T-cell (primary cell): ENCODE measurements around the gene SCO2. TPM values are rescaled to one million over a fixed set of nuclear protein-coding genes. Genes with fewer than 3 reads are reported as not detected.

Experiments
- ATAC-seq, 4 experiments: fragments of 200-7000 bp in 3 of 4; fragments of 150-1000 bp in 1 of 4; cut with Tn5 transposase; replicated peaks in 1 of 4; 1 replicate in 3 of 4; 2 replicates in 1 of 4; pipeline ENCODE4 v1.10.0; 2021; ENCODE audit warnings: moderate library complexity in 3 of 4, mild to moderate bottlenecking in 2 of 4, moderate number of reproducible peaks in 1 of 4
- CTCF ChIA-PET, 2 donors: fragments of 300-600 bp; sonication (Branson Sonifier 250); formaldehyde crosslinking; loops; one replicate each; lab custom pipeline; 2022; ENCODE audit warnings: antibody characterized with exemption in 2 of 2; lab: Charles Lee
- POLR2A ChIA-PET, 2 donors: fragments of 300-600 bp; sonication (Branson Sonifier 250); formaldehyde crosslinking; loops; one replicate each; lab custom pipeline; 2022; ENCODE audit warnings: antibody characterized with exemption in 2 of 2; lab: Charles Lee
- DNase-seq, 35 experiments: peaks; one replicate each; pipeline versions ENCODE4 v3.0.0 to v3.0.0-alpha.2; 2013 to 2023
- H3K27ac ChIP-seq: one replicate; pipeline ENCODE4 v1.5.1; 2013; ENCODE audit warnings: low read length
- H3K27me3 ChIP-seq, 2 experiments: replicated peaks in 1 of 2; 1 replicate in 1 of 2; 2 replicates in 1 of 2; pipeline versions ENCODE4 v1.6.1 to v1.7.0; 2013; ENCODE audit warnings: low read length in 1 of 2, mixed read lengths in 1 of 2; ENCODE audit not compliant: control insufficient read depth in 2 of 2, insufficient read depth in 2 of 2; ENCODE audit errors: extremely low read depth in 1 of 2
- H3K36me3 ChIP-seq, 2 donors: 1 replicate in 1 of 2; 2 replicates in 1 of 2; pipeline versions ENCODE4 v1.6.1 to v1.7.0; 2013; ENCODE audit warnings: low read length in 1 of 2; ENCODE audit not compliant: control insufficient read depth in 2 of 2, insufficient read depth in 1 of 2; ENCODE audit errors: extremely low read depth in 1 of 2
- H3K4me1 ChIP-seq, 2 experiments: 1 replicate in 1 of 2; 2 replicates in 1 of 2; pipeline versions ENCODE4 v1.6.1 to v1.7.0; 2013; ENCODE audit warnings: low read length in 2 of 2, mixed read lengths in 1 of 2; ENCODE audit not compliant: insufficient read depth in 2 of 2, control insufficient read depth in 1 of 2; ENCODE audit errors: extremely low read depth in 1 of 2
- H3K4me3 ChIP-seq, 2 donors: 1 replicate in 1 of 2; 2 replicates in 1 of 2; pipeline versions ENCODE4 v1.5.1 to v1.7.0; 2013; ENCODE audit warnings: mild to moderate bottlenecking in 2 of 2, low read length in 1 of 2, moderate library complexity in 1 of 2; ENCODE audit not compliant: control insufficient read depth in 1 of 2; ENCODE audit errors: extremely low read depth in 1 of 2
- H3K9me3 ChIP-seq: 2 replicates; pipeline ENCODE4 v1.7.0; 2013
- H3K27ac Mint-ChIP-seq, 2 donors: one replicate each; pipeline ENCODE4 v1.8.0; 2020 to 2021; ENCODE audit warnings: mild to moderate bottlenecking in 2 of 2, mixed read lengths in 2 of 2
- H3K27me3 Mint-ChIP-seq, 2 donors: one replicate each; pipeline ENCODE4 v1.8.0; 2021 to 2022; ENCODE audit warnings: mixed read lengths in 2 of 2
- H3K36me3 Mint-ChIP-seq: one replicate; pipeline ENCODE4 v1.8.0; 2021; ENCODE audit warnings: mixed read lengths
- H3K4me1 Mint-ChIP-seq, 3 donors: one replicate each; pipeline ENCODE4 v1.8.0; 2020 to 2022; ENCODE audit warnings: mixed read lengths in 3 of 3, mild to moderate bottlenecking in 1 of 3
- H3K4me3 Mint-ChIP-seq, 3 donors: one replicate each; pipeline ENCODE4 v1.8.0; 2020 to 2022; ENCODE audit warnings: mild to moderate bottlenecking in 3 of 3, mixed read lengths in 3 of 3, moderate library complexity in 3 of 3
- H3K9me3 Mint-ChIP-seq, 3 donors: one replicate each; pipeline ENCODE4 v1.8.0; 2020 to 2022; ENCODE audit warnings: mixed read lengths in 3 of 3
- WGBS: methylation state at CpG from one replicate; pipeline ENCODE4 v1.1.5; 2013; ENCODE audit warnings: missing lambda C conversion rate; ENCODE audit not compliant: insufficient coverage; 5-methylcytosine and 5-hydroxymethylcytosine counted together
- total RNA-seq, 35 experiments: library from RNA in 6 of 35; stranded (reverse) in 6 of 35; fragments of 120-200 nt in 1 of 35; gene quantifications; one replicate each; pipeline versions ENCODE4 v1.2.1 to v1.2.4 and lab custom pipeline; 2013 to 2026

SCO2 gene
- total RNA-seq, 5 donors from 2014 or later (not counting 1 experiment from before 2014, with no cell fraction given) = 3.3 to 5.6 (median 4.0) TPM

- Mint-ChIP-seq H3K9me3 (no peaks in the 10 kb centered on the region), H3K4me3 (no peak overlapping the region), H3K4me1 (no peaks in the 10 kb centered on the region), H3K36me3 (peaks cover 30% of the 10 kb centered on the region), H3K27me3 (no peaks in the 10 kb centered on the region), H3K27ac (no peak overlapping the region)
- no peaks in the 10 kb centered on the region for H3K4me1 ChIP-seq
- 95% methylated on average over 11 of the region's 12 CpGs for WGBS
- H3K4me3 ChIP-seq = no peak overlapping the region
- peaks cover 21 to 42% of the 10 kb centered on the region in 2 donors for H3K36me3 ChIP-seq
- ChIA-PET CTCF (interaction anchor here in 1 of 2 donors (0.6 kb wide), 1 partner anchor 17 kb away, joined by 3 read pairs; no protein-coding TSS in a partner anchor), POLR2A (no interaction called here)
- no peaks in the 10 kb centered on the region for H3K9me3 ChIP-seq
- H3K27ac ChIP-seq = no peak overlapping the region
- DNase-seq (no peak), ATAC-seq (no peak)
- no peaks in the 10 kb centered on the region for H3K27me3 ChIP-seq
Observed at GRCh38 chr22:50570861-50571260, 45.5 kb upstream of the SCO2 start.

DNA sequence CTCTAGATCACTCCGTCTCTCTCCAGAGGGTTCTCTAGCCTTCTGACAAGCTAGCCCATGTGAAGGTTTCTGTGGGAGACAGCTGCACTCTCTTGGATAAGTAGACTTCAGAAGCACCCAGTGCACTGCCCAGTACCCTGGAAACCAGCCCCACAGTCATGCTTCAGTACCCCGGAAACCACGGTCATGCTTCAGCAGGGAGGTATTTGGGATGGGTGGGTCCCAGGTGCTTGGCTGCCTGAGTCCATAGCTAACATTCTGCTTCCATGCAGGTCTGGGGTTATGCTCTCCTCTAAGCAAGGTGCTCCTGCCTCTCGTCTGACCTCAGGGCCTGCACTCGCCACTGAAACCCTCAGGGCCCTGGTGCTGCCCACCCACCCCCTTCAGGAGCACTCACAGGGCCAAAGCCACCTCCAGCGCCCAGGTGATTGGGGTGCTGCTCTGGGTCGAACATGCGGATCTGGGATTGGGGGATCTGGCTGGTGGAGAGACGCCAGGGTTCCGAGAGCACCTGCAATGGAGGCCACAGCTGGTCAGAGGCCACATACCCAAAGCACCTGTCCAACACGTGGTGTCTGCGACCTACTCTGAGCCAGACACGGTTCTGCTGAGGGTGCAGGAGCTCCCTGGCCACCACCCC lies 44.6 kb upstream of the SCO2 start:
- Mint-ChIP-seq H3K27ac (no peak overlapping the region), H3K27me3 (no peaks in the 10 kb centered on the region), H3K36me3 (peaks cover 27% of the 10 kb centered on the region), H3K9me3 (no peaks in the 10 kb centered on the region), H3K4me1 (no peaks in the 10 kb centered on the region), H3K4me3 (no peak overlapping the region)
- ATAC-seq = no peak
- H3K9me3 ChIP-seq = no peaks in the 10 kb centered on the region
- H3K4me1 ChIP-seq = no peaks in the 10 kb centered on the region
- DNase-seq = no peak
- no peak overlapping the region for H3K27ac ChIP-seq
- peaks cover 18 to 42% of the 10 kb centered on the region in 2 donors for H3K36me3 ChIP-seq
- H3K4me3 ChIP-seq = no peak overlapping the region
- WGBS = 91% methylated on average over 12 of the region's 13 CpGs
- peaks cover 0 to 2% of the 10 kb centered on the region in 2 experiments for H3K27me3 ChIP-seq
- ChIA-PET POLR2A (no interaction called here), CTCF (no interaction called here)

DNA sequence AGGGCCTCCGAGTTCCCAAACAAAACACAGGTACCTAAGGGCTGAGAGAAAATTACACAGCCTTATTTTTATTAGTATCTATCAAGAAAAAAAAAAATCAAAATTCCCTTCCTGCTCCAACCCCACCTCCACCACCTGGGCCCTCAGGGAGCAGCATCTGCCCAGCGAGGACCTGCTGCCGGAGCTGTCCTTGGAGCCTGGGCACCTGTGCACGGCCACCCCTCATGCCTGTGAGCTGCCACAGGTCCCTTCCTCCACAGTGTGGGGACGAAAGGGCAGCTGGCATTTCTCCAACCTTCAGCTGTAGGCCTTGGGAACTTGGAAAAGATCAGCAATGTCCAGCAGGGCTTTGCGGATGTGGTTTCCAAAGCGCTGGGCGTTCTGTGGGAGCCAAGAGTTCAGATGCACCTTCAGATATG lies 43.7 kb upstream of the SCO2 start:
- Mint-ChIP-seq H3K27ac (no peak overlapping the region), H3K9me3 (no peaks in the 10 kb centered on the region), H3K36me3 (peaks cover 27% of the 10 kb centered on the region), H3K4me1 (no peaks in the 10 kb centered on the region), H3K27me3 (no peaks in the 10 kb centered on the region), H3K4me3 (no peak overlapping the region)
- POLR2A ChIA-PET = interaction anchor here in 1 of 2 donors (0.5 kb wide), 1 partner anchor 79 kb away, joined by 3 read pairs; no protein-coding TSS in a partner anchor
- no peaks in the 10 kb centered on the region for H3K9me3 ChIP-seq
- CTCF ChIA-PET = no interaction called here
- peaks cover 0 to 2% of the 10 kb centered on the region in 2 experiments for H3K27me3 ChIP-seq
- peaks cover 18 to 40% of the 10 kb centered on the region in 2 donors for H3K36me3 ChIP-seq
- H3K4me1 ChIP-seq = no peaks in the 10 kb centered on the region
- DNase-seq (no peak), ATAC-seq (no peak)
- no peak overlapping the region for H3K4me3 ChIP-seq
- WGBS = 98% methylated on average over 6 of the region's 8 CpGs
- H3K27ac ChIP-seq = no peak overlapping the region

GRCh38 chr22:50568626-50569025 lies 43.2 kb upstream of the SCO2 start:
- H3K27ac Mint-ChIP-seq = no peak overlapping the region
- POLR2A ChIA-PET = interaction anchor here in 1 of 2 donors (0.5 kb wide), 1 partner anchor 78 kb away, joined by 3 read pairs; no protein-coding TSS in a partner anchor

GRCh38 chr22:50567721-50568252 lies 42.4 kb upstream of the SCO2 start:
- Histone ChIP-seq H3K36me3 (peaks cover 14 to 38% of the 10 kb centered on the region in 2 donors), H3K27me3 (peaks cover 0 to 2% of the 10 kb centered on the region in 2 experiments), H3K9me3 (no peaks in the 10 kb centered on the region), H3K4me3 (no peak overlapping the region), H3K4me1 (peaks cover 0 to 10% of the 10 kb centered on the region in 2 experiments), H3K27ac (no peak overlapping the region)
- Mint-ChIP-seq H3K27me3 (no peaks in the 10 kb centered on the region), H3K9me3 (no peaks in the 10 kb centered on the region), H3K36me3 (peaks cover 27% of the 10 kb centered on the region), H3K4me3 (no peak overlapping the region), H3K27ac (no peak overlapping the region), H3K4me1 (peaks cover 8 to 11% (median 11%) of the 10 kb centered on the region in 3 donors)
- ATAC-seq = no peak
- POLR2A ChIA-PET = no interaction called here
- no peak for DNase-seq
- CTCF ChIA-PET = no interaction called here
- WGBS = 88% methylated on average over 1 of the region's 7 CpGs

More at GRCh38 chr22:50568626-50569025, 43.2 kb upstream of the SCO2 start:
- no peaks in the 10 kb centered on the region for H3K27me3 Mint-ChIP-seq
- no peak for ATAC-seq
- H3K36me3 ChIP-seq = peaks cover 14 to 39% of the 10 kb centered on the region in 2 donors
- no peak for DNase-seq
- peaks cover 27% of the 10 kb centered on the region for H3K36me3 Mint-ChIP-seq
- H3K4me1 ChIP-seq = peaks cover 0 to 2% of the 10 kb centered on the region in 2 experiments
- no peaks in the 10 kb centered on the region for H3K9me3 Mint-ChIP-seq
- H3K27me3 ChIP-seq = peaks cover 0 to 2% of the 10 kb centered on the region in 2 experiments
- CTCF ChIA-PET = no interaction called here
- WGBS = 100% methylated on average over 2 of the region's 7 CpGs
- H3K4me3 ChIP-seq = no peak overlapping the region
- H3K4me3 Mint-ChIP-seq = no peak overlapping the region
- H3K9me3 ChIP-seq = no peaks in the 10 kb centered on the region
- H3K4me1 Mint-ChIP-seq = peaks cover 0 to 3% (median 3%) of the 10 kb centered on the region in 3 donors
- no peak overlapping the region for H3K27ac ChIP-seq

DNA sequence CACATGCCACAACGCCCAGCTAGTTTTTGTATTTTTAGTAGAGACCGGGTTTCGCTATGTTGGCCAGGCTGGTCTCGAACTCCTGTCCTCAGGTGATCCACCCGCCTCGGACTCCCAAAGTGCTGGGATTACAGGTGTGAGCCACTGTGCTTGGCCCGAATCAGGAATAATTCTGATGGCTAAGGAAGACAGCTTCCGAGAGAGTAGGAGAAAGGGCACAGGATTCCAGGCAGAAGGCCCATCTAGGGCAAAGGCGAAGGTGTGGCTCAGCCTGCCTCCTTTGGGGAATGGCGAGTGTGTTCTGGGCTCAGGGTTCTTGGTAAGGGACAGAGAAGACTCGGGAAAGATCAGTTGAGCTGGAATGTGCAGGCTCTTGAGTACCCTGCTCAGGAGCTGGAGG lies 38.9 kb upstream of the SCO2 start:
- ChIA-PET CTCF (interaction anchor here in 1 of 2 donors (0.6 to 2.3 kb wide), 3 partner anchors 39 to 57 kb away, joined by 3 to 13 read pairs (median 5); partner anchors contain the start of genes LMF2 and SCO2), POLR2A (interaction anchor here in 1 of 2 donors (0.5 kb wide), 1 partner anchor 237 kb away, joined by 3 read pairs; no protein-coding TSS in a partner anchor)
- Histone ChIP-seq H3K27ac (no peak overlapping the region), H3K4me3 (no peak overlapping the region), H3K4me1 (peaks cover 0 to 17% of the 10 kb centered on the region in 2 experiments), H3K9me3 (no peaks in the 10 kb centered on the region), H3K36me3 (peaks cover 7 to 8% of the 10 kb centered on the region in 2 donors), H3K27me3 (peaks cover 0 to 2% of the 10 kb centered on the region in 2 experiments)
- Mint-ChIP-seq H3K4me1 (peaks cover 17 to 20% (median 17%) of the 10 kb centered on the region in 3 donors), H3K9me3 (no peaks in the 10 kb centered on the region), H3K27ac (no peak overlapping the region), H3K27me3 (no peaks in the 10 kb centered on the region), H3K36me3 (peaks cover 4% of the 10 kb centered on the region), H3K4me3 (peak overlapping the region in 1 of 3 donors; percentile 90)
- DNase-seq (no peak), ATAC-seq (no peak)
- WGBS = 95% methylated on average over 11 of the region's 11 CpGs
